Natural killer cell (primary cell): ENCODE data around the gene TMPRSS3. TPM values are rescaled to one million over a fixed set of nuclear protein-coding genes. Genes with fewer than 3 reads are reported as not detected.

Source experiments
- ATAC-seq, 3 donors: fragments of 150-1000 bp in 2 of 3; fragments of 200-7000 bp in 1 of 3; cut with Tn5 transposase; 1 replicate in 1 of 3; 2 replicates in 2 of 3; pipeline ENCODE4 v1.10.0; 2021; ENCODE audit warnings: mild to moderate bottlenecking in 2 of 3, moderate library complexity in 2 of 3
- DNase-seq, 2 donors: peaks; one replicate each; pipeline versions ENCODE4 v3.0.0 to v3.0.0-alpha.2; 2013 to 2021; ENCODE audit warnings: mixed read lengths in 1 of 2
- H3K27ac ChIP-seq: one replicate; pipeline ENCODE4 v1.5.1; 2013; ENCODE audit warnings: mild to moderate bottlenecking, low read length
- H3K27me3 ChIP-seq: one replicate; pipeline ENCODE4 v1.6.1; 2013; ENCODE audit warnings: low read length; ENCODE audit not compliant: control insufficient read depth, insufficient read depth
- H3K36me3 ChIP-seq: one replicate; pipeline ENCODE4 v1.6.1; 2013; ENCODE audit warnings: low read length; ENCODE audit not compliant: control insufficient read depth, insufficient read depth
- H3K4me1 ChIP-seq: one replicate; pipeline ENCODE4 v1.6.1; 2013; ENCODE audit warnings: low read length; ENCODE audit not compliant: control insufficient read depth, insufficient read depth
- H3K4me3 ChIP-seq: one replicate; pipeline ENCODE4 v1.5.1; 2013; ENCODE audit warnings: low read length
- H3K9me3 ChIP-seq: one replicate; pipeline ENCODE4 v1.6.1; 2013; ENCODE audit warnings: low read length; ENCODE audit not compliant: control insufficient read depth, insufficient read depth
- H3K27ac Mint-ChIP-seq, 2 donors: one replicate each; pipeline ENCODE4 v1.8.0; 2022; ENCODE audit warnings: mild to moderate bottlenecking in 2 of 2, mixed read lengths in 2 of 2, moderate library complexity in 1 of 2
- H3K27me3 Mint-ChIP-seq, 2 donors: one replicate each; pipeline ENCODE4 v1.8.0; 2022; ENCODE audit warnings: low read depth in 2 of 2, mixed read lengths in 2 of 2
- H3K36me3 Mint-ChIP-seq: one replicate; pipeline ENCODE4 v1.8.0; 2022; ENCODE audit warnings: mixed read lengths
- H3K4me1 Mint-ChIP-seq, 2 donors: one replicate each; pipeline ENCODE4 v1.8.0; 2022; ENCODE audit warnings: mixed read lengths in 2 of 2
- H3K4me3 Mint-ChIP-seq: one replicate; pipeline ENCODE4 v1.8.0; 2022; ENCODE audit warnings: mild to moderate bottlenecking, moderate library complexity, mixed read lengths
- H3K9me3 Mint-ChIP-seq, 2 donors: one replicate each; pipeline ENCODE4 v1.8.0; 2022; ENCODE audit warnings: mixed read lengths in 2 of 2
- WGBS: methylation state at CpG from one replicate; pipeline ENCODE4 v1.1.7; 2013; ENCODE audit warnings: missing lambda C conversion rate; ENCODE audit not compliant: insufficient coverage; 5-methylcytosine and 5-hydroxymethylcytosine counted together
- intact Hi-C: fragments of 100-400 bp; cut with micrococcal nuclease; formaldehyde crosslinking; loops from one replicate; pipeline ENCODE4 v1.14.2; 2022
- total RNA-seq, 4 donors: library from RNA; stranded (reverse); fragments of 120-200 nt in 1 of 4; gene quantifications; one replicate each; pipeline versions ENCODE4 v1.2.3 to v1.2.4, GENCODE V29; 2013 to 2022
- TF ChIP-seq, protein P1 (sequence below): fragments of 200-600 bp; IDR thresholded peaks from one replicate; pipeline ENCODE4 v1.8.0; 2022; ENCODE audit warnings: antibody characterized with exemption

TMPRSS3 gene
- total RNA-seq, 3 donors from 2014 or later (not counting 1 experiment from before 2014, with no cell fraction given): 0.25 TPM; not detected in 2

DNA sequence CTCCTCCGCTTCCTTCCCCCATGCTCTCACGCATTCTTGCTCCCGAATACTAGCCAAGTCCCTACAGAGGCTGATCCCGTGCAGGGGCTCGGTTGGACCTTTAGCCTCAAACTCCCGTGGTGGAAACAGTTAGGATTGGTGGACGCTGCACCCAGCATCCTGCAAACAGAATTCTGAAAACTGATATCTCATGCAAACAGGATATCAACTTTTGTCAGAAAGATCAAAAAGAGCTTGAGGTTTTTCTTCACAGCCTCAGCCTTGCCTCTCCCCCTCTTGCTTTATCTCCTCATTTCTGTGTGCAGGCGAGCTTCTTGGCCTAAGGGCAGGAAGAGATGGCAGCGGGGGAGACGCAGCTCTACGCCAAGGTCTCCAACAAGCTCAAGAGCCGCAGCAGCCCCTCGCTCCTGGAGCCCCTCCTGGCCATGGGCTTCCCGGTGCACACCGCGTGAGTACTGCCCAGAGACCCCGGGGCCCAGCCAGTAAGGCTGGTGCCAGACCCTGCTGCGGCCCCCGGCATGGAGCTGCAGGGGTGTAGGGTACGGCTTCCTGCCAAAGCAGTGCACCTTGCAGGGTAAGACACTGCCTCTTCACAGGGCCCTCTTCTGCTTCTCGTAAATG, 7.9 kb upstream of the TMPRSS3 start, which contains the start of gene UBASH3A:
TSS of gene UBASH3A (plus strand) at position 292 of the 621 bp plus-strand sequence. CDS start at position 336, 44 bp downstream.
- peak within 1 kb of the TSS; percentile 32 for H3K4me3 ChIP-seq

DNA sequence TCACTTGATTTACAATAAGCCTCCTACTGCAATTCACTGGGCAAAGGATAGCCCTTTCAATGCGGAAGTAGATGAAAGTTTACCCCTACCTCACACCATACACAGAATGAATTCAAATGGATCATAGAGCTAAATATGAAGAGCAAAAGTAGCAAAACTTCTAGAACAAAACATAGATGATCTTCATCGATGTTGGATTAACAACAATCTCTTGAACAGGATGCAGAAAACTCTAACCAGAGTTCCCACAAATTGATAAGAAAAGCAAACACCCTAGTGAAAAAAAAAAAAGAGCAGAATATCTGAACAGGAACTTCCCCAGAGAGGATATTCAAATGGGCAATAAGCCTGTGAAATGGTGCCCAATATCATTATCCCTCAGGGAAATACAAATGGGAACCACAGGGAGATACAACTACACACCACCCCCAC, 6.0 kb upstream of the TMPRSS3 start:
- Histone ChIP-seq H3K4me1 (peaks cover 27% of the 10 kb centered on the region), H3K4me3 (no peak overlapping the region), H3K27ac (no peak overlapping the region), H3K9me3 (no peaks in the 10 kb centered on the region), H3K27me3 (no peaks in the 10 kb centered on the region), H3K36me3 (no peaks in the 10 kb centered on the region)
- intact Hi-C loops: no loop called here
- DNase-seq (no peak), ATAC-seq (no peak)
- Mint-ChIP-seq H3K27me3 (peaks cover 27 to 47% of the 10 kb centered on the region in 2 donors), H3K4me3 (no peak overlapping the region), H3K27ac (no peak overlapping the region), H3K36me3 (peaks cover 6% of the 10 kb centered on the region), H3K4me1 (peaks cover 0 to 10% of the 10 kb centered on the region in 2 donors), H3K9me3 (peaks cover 3 to 5% of the 10 kb centered on the region in 2 donors)
- TF ChIP-seq, protein P1, sequence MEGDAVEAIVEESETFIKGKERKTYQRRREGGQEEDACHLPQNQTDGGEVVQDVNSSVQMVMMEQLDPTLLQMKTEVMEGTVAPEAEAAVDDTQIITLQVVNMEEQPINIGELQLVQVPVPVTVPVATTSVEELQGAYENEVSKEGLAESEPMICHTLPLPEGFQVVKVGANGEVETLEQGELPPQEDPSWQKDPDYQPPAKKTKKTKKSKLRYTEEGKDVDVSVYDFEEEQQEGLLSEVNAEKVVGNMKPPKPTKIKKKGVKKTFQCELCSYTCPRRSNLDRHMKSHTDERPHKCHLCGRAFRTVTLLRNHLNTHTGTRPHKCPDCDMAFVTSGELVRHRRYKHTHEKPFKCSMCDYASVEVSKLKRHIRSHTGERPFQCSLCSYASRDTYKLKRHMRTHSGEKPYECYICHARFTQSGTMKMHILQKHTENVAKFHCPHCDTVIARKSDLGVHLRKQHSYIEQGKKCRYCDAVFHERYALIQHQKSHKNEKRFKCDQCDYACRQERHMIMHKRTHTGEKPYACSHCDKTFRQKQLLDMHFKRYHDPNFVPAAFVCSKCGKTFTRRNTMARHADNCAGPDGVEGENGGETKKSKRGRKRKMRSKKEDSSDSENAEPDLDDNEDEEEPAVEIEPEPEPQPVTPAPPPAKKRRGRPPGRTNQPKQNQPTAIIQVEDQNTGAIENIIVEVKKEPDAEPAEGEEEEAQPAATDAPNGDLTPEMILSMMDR: no peak
- 17% methylated on average over 1 of the region's 2 CpGs for WGBS

More for the DNA sequence above, 7.9 kb upstream of the TMPRSS3 start, which contains the start of gene UBASH3A:
- Mint-ChIP-seq H3K36me3 (peaks cover 6% of the 10 kb centered on the region), H3K4me3 (peak within 1 kb of the TSS; percentile 31), H3K27ac (no peak within 1 kb of the TSS), H3K4me1 (peaks cover 0 to 10% of the 10 kb centered on the region in 2 donors), H3K27me3 (peaks cover 26 to 30% of the 10 kb centered on the region in 2 donors), H3K9me3 (peaks cover 3 to 5% of the 10 kb centered on the region in 2 donors)
- DNase-seq (peak in 1 of 2 donors; percentile 84), ATAC-seq (peak; percentile 31 to 57 (median 45))
- TF ChIP-seq, protein P1: no peak
- no peaks in the 10 kb centered on the region for H3K9me3 ChIP-seq
- H3K27me3 ChIP-seq: no peaks in the 10 kb centered on the region
- 45% methylated on average over 21 of the region's 21 CpGs for WGBS
- H3K27ac ChIP-seq: peak within 1 kb of the TSS; percentile 29
- intact Hi-C loops: no loop called here
- peaks cover 35% of the 10 kb centered on the region for H3K4me1 ChIP-seq
- H3K36me3 ChIP-seq: no peaks in the 10 kb centered on the region

DNA sequence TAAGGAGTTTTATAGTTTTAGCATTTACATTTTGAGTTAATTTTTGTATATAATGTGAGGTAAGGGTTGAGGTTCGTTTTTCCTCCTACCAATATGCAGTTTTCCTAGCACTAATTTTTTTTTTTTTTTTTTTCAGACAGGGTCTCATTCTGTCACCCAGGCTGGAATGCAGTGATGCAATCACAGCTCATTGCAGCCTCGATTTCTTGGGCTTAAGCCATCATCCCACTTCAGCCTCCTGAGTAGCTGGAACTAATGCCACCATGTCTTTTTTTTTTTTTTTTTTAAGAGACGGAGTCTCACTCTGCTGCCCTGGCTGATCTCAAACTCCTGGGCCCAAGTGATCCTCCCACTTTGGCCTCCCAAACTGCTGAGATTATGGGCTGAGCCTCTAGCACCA, 5.3 kb upstream of the TMPRSS3 start:
- Histone ChIP-seq H3K4me1 (peaks cover 25% of the 10 kb centered on the region), H3K4me3 (no peak overlapping the region), H3K27ac (no peak overlapping the region), H3K27me3 (no peaks in the 10 kb centered on the region), H3K9me3 (no peaks in the 10 kb centered on the region), H3K36me3 (no peaks in the 10 kb centered on the region)
- no peak for DNase-seq
- H3K4me3 Mint-ChIP-seq: no peak overlapping the region
- ATAC-seq: no peak
- intact Hi-C loops: no loop called here
- peaks cover 3 to 5% of the 10 kb centered on the region in 2 donors for H3K9me3 Mint-ChIP-seq
- peaks cover 0 to 4% of the 10 kb centered on the region in 2 donors for H3K4me1 Mint-ChIP-seq
- peaks cover 6% of the 10 kb centered on the region for H3K36me3 Mint-ChIP-seq
- WGBS: 75% methylated on average over 2 of the region's 3 CpGs
- H3K27me3 Mint-ChIP-seq: peaks cover 20 to 47% of the 10 kb centered on the region in 2 donors
- TF ChIP-seq, protein P1: no peak
- no peak overlapping the region for H3K27ac Mint-ChIP-seq
